ENCODE data around the gene ADCYAP1R1. TPM values are rescaled to one million over a fixed set of nuclear protein-coding genes. Genes with fewer than 3 reads are reported as not detected.

Gene ADCYAP1R1
- total and polyA plus RNA-seq, 2 of the 8 experiments (the other 6 are each of a cell fraction or from before 2014, with no cell fraction given) = 14.4 to 14.6 TPM

- no peak overlapping the region for H2AFZ ChIP-seq (ENCODE audit: low read length)
- no peaks in the 10 kb centered on the region for H3K27me3 ChIP-seq (replicated peaks in 1 of 4; ENCODE audit: control insufficient read depth in 3 of 4, extremely low read depth in 1 of 4, insufficient read depth in 3 of 4, low read length in 3 of 4)
- H4K8ac ChIP-seq (ENCODE audit: extremely low read depth, insufficient read depth, low read length) = no peak overlapping the region
- no peak overlapping the region for H2BK5ac ChIP-seq (ENCODE audit: low read depth, low read length)
- no peak overlapping the region for H3K27ac ChIP-seq (ENCODE audit: low read depth, low read length)
- ChIA-PET POLR2A (ENCODE audit: partially characterized antibody) (interaction anchor here (1.1 kb wide), 1 partner anchor 103 kb away, joined by 3 read pairs; no protein-coding TSS in a partner anchor), CTCF (ENCODE audit: partially characterized antibody) (interaction anchor here (0.7 to 19.4 kb wide), 7 partner anchors 10 to 155 kb away, joined by 3 to 162 read pairs (median 4); no protein-coding TSS in a partner anchor)
- no peak overlapping the region for H3K4me3 ChIP-seq (ENCODE audit: extremely low read depth in 1 of 4, insufficient read depth in 2 of 4, low read depth in 3 of 4, low read length in 4 of 4)
- no peak overlapping the region for H2BK120ac ChIP-seq (replicated peaks; ENCODE audit: low read depth, low read length)
- H2BK20ac ChIP-seq (ENCODE audit: low read length) = no peak overlapping the region
- H3K79me2 ChIP-seq (ENCODE audit: control insufficient read depth in 1 of 2, insufficient read depth in 2 of 2, low read length in 2 of 2) = no peaks in the 10 kb centered on the region
- H3K14ac ChIP-seq (ENCODE audit: insufficient read length) = no peak overlapping the region
- 96% methylated on average over 3 of the region's 3 CpGs; no CpG with 5 or more reads in 1 of the 2 experiments for WGBS, 2 experiments (ENCODE audit: extremely low coverage in 1 of 2, insufficient coverage in 1 of 2, insufficient read length in 1 of 2, insufficient replicate concordance in 2 of 2, low coverage in 1 of 2, low lambda C conversion rate in 2 of 2, missing lambda C conversion rate in 1 of 2)
- H3K4ac ChIP-seq (replicated peaks; ENCODE audit: insufficient read length, low read depth, low read length) = no peak overlapping the region
- no peak overlapping the region for H2AK5ac ChIP-seq (ENCODE audit: low read depth, low read length)
- no peaks in the 10 kb centered on the region for H3K4me1 ChIP-seq (replicated peaks in 1 of 4; ENCODE audit: control insufficient read depth in 3 of 4, insufficient read depth in 4 of 4, low read length in 3 of 4)
- H4K20me1 ChIP-seq (replicated peaks in 1 of 2; ENCODE audit: control insufficient read depth in 1 of 2, insufficient read depth in 2 of 2, low read length in 2 of 2) = peaks cover 1 to 5% of the 10 kb centered on the region in 2 experiments
- no peak for DNase-seq (ENCODE audit: low read depth in 1 of 2, low spot score in 2 of 2)
- H3K23ac ChIP-seq (ENCODE audit: insufficient read length) = no peak overlapping the region
- H3K18ac ChIP-seq (ENCODE audit: extremely low read depth, low read length) = no peak overlapping the region
- H3K36me3 ChIP-seq (ENCODE audit: control insufficient read depth in 2 of 4, insufficient read depth in 4 of 4, low read length in 3 of 4) = peaks cover 0 to 5% (median 0%) of the 10 kb centered on the region in 4 experiments; a peak in 2 of 8 replicates
- no peak overlapping the region for H4K91ac ChIP-seq (replicated peaks; ENCODE audit: insufficient read length, low read length)
- H3K4me2 ChIP-seq (ENCODE audit: insufficient read depth in 1 of 2, low read depth in 2 of 2, low read length in 2 of 2) = no peak overlapping the region
- FAIRE-seq = no peak
- no peaks in the 10 kb centered on the region for H3K79me1 ChIP-seq (ENCODE audit: low read depth, low read length)
- H2BK12ac ChIP-seq (ENCODE audit: low read depth, low read length) = no peak overlapping the region
- H3K23me2 ChIP-seq (ENCODE audit: low read depth, low read length) = no peaks in the 10 kb centered on the region
- no peak overlapping the region for H3K56ac ChIP-seq (replicated peaks; ENCODE audit: insufficient read length, low read depth, low read length)
- H3K9ac ChIP-seq (replicated peaks in 1 of 4; ENCODE audit: extremely low read depth in 1 of 4, low read depth in 3 of 4, low read length in 3 of 4) = no peak overlapping the region
- no peak overlapping the region for H2BK15ac ChIP-seq (ENCODE audit: low read length)
- no peaks in the 10 kb centered on the region for H3K9me3 ChIP-seq (ENCODE audit: insufficient read depth in 2 of 2, low read depth in 1 of 2, low read length in 1 of 2)
- H4K5ac ChIP-seq (ENCODE audit: insufficient read length, low read depth, low read length) = no peak overlapping the region
- no peak for TF ChIP-seq SP4 (IDR thresholded peaks at IDR 0.05; ENCODE audit: low read length)
- TF ChIP-seq POLR2A (IDR thresholded peaks at IDR 0.05; ENCODE audit: control extremely low read depth in 1 of 2, low read depth in 2 of 2, low read length in 2 of 2) = no peak
- no peak for TF ChIP-seq HDAC2 (IDR thresholded peaks at IDR 0.05; ENCODE audit: borderline replicate concordance in 1 of 2, low read depth in 2 of 2, low read length in 2 of 2)
- no peak for TF ChIP-seq MAFK (IDR thresholded peaks at IDR 0.05; ENCODE audit: low read depth, low read length)
- TF ChIP-seq, protein P1, sequence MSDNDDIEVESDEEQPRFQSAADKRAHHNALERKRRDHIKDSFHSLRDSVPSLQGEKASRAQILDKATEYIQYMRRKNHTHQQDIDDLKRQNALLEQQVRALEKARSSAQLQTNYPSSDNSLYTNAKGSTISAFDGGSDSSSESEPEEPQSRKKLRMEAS (IDR thresholded peaks at IDR 0.05) = no peak
- no peak for TF ChIP-seq ASH2L (IDR thresholded peaks at IDR 0.05; ENCODE audit: low read length)
- TF ChIP-seq BRCA1 (IDR thresholded peaks at IDR 0.05; ENCODE audit: low read depth, low read length) = no peak
- TF ChIP-seq TAF7 (optimal IDR thresholded peaks at IDR 0.05; ENCODE audit: borderline replicate concordance, low read depth, low read length) = no peak
- TF ChIP-seq PHF8 (conservative IDR thresholded peaks at IDR 0.05; ENCODE audit: low read depth, low read length) = no peak
- TF ChIP-seq E2F6 (IDR thresholded peaks at IDR 0.05) = no peak
- no peak for TF ChIP-seq KDM5A (IDR thresholded peaks at IDR 0.05; ENCODE audit: low read length)
- TF ChIP-seq GABPA (IDR thresholded peaks at IDR 0.05; ENCODE audit: borderline replicate concordance, insufficient read depth, low read length) = no peak
- TF ChIP-seq JUN (IDR thresholded peaks at IDR 0.05; ENCODE audit: low read depth, low read length) = no peak
- no peak for TF ChIP-seq SP2 (IDR thresholded peaks at IDR 0.05; ENCODE audit: low read length)
Observed at GRCh38 chr7:31093282-31093681, 41.2 kb downstream of the ADCYAP1R1 start.
